GM23248 (cell line): ENCODE data around the gene FOXN1.

Experiments
- EZH2 ChIP-seq: fragments of 200-600 bp; sonication (generic); IDR thresholded peaks from 2 replicates; pipeline ENCODE4 v1.6.1; 2018; ENCODE audit warnings: antibody characterized with exemption, mild to moderate bottlenecking; ENCODE audit not compliant: insufficient read depth, poor library complexity, severe bottlenecking
- EZH2phosphoT487 ChIP-seq: fragments of 200-600 bp; sonication (generic); IDR thresholded peaks from 2 replicates; pipeline ENCODE4 v1.6.1; 2018; ENCODE audit warnings: antibody characterized with exemption, moderate library complexity, mild to moderate bottlenecking, low read depth; ENCODE audit not compliant: insufficient read depth

DNA sequence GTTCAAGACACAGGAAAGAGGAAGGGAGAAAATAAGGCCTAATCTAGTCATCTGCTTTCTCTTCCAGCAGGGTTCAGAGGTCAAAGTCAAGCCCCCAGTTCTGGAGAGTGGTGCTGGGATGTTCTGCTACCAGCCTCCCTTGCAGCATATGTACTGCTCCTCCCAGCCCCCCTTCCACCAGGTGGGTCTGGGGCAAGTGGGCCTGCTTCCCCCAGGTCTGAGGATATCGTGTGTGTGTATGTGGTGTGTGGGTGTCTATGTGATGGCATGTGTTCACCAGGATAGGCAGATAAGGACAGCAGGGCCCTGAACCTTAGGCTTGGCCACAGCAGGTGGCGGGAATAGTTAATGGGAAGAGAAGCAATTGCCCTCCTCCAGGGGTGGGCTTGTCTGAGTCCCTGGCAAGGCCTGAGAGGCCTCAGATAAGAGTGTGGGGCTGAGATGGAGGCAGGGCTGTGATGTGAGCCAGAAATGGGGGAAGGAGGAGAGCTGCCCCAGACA lies 21.1 kb downstream of the FOXN1 start:
- TF ChIP-seq EZH2, result no peak
- no peak for TF ChIP-seq EZH2phosphoT487
